Myocyte (in vitro differentiated cells): Measurements from ENCODE around the gene IGFN1. TPM values are rescaled to one million over a fixed set of nuclear protein-coding genes. Genes with fewer than 3 reads are reported as not detected.
"Not testable (repeated sequence)": the region's sequence is repeated elsewhere in the genome, so short reads cannot be mapped to it uniquely, and the experiment has no call there.

Experiments used
- DNase-seq: peaks from one replicate; pipeline ENCODE4 v3.0.0-alpha.2; 2012; ENCODE audit warnings: low read depth
- total RNA-seq: library from RNA; depleted of rRNA; stranded (reverse); fragments of >200 nt; gene quantifications from 2 replicates; pipeline ENCODE4 v1.2.3, GENCODE V29; 2014

IGFN1 gene
- total RNA-seq, 1 donor from 2014 or later = 0.29 TPM

- no peak for DNase-seq
Measured at GRCh38 chr1:201216395-201217085, 25.9 kb downstream of the IGFN1 start.

DNA sequence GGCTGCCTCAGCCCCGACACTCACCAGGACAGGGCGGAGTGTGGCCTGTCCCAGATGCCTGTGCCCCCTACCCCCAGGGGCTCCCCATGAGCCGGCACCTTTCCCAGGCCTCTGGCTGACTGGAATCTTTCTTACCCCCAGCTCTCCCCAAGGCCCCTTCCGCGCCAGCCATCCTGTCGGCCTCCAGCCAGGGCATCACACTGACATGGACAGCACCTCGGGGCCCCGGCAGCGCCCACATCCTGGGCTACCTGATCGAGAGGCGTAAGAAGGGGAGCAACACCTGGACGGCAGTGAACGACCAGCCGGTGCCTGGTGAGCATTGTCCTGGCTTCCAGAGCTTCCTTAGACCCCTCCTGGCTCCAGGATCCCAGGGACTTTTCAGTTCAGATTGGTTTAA, 26.5 kb downstream of the IGFN1 start:
- DNase-seq = no peak

- no peak for DNase-seq
Measured at GRCh38 chr1:201217851-201218250, 27.2 kb downstream of the IGFN1 start.

DNA sequence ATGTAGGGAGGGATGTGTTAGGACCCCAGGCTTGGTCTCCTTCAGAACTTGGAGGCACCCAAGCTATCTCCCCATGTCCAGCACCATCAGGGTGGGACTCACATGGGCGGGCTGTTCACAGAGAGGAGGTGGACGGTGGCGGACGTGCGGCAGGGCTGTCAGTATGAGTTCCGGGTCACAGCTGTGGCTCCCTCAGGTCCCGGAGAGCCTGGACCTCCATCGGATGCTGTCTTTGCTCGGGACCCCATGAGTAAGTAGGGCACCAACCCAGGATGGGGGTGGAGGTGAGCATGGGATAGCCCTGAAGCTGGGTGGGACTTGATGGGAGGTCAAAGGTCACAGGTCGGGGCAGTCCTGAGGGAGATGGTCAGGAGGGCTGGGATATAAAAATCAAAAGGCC, 27.8 kb downstream of the IGFN1 start:
- no peak for DNase-seq

DNA sequence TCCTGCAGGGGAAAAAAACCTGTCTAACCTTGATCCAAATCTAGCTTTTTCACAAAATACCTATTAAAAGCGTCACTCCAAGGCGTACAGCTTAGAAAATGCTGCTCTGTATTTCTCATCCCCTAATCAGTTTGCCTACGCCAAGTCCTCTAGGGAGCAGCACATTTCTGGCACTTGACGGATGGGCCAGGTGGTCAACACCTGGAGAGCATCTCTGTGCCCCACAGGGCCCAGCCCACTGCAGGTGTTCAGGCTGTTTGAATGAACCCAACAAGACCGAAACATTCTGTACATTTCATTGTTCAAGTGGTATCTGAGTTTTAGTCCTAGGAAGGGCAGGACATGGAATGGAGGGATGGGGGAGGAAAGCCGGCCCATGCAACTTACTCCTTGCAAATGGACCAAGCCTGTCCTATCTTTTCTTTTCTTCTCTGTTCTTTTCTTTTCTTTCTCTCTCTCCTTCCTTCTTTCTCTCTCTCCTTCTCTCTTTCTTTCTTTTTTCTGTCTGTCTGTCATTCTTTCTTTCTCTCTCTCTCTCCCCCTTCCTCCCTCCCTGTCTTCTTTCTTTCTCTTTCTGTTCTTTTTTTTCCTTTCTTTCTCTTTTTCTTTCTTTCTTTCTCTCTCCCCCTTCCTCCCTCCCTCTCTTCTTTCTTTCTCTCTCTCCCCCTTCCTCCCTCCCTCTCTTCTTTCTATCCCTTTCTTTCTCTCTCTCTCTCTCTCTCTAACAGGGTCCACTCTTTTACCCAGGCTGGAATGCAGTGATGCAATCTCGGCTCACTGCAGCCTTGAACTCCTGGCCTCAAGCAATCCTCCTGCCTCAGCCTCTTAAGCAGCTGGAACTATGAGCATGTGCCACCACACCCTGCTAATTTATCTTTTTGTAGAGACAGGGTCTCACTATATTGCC, 29.1 kb downstream of the IGFN1 start:
- DNase-seq = no peak

DNA sequence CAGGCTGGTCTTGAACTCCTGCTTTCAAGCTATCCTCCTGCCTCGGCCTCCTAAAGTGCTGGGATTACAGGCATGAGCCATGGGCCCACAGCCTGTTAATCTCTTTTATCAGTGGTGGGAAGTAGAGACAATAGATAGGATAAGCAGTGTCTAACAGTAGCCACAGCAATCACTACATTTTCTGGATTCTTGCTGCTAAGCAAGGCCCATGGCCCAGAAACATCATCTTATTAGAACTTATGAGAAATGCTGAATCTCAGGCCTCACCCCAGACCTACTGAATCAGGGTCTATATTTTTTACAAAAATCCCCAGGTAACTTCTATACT, 29.7 kb downstream of the IGFN1 start:
- DNase-seq = no peak

- DNase-seq = no peak
Measured at GRCh38 chr1:201221201-201221846, 30.7 kb downstream of the IGFN1 start.

- no peak for DNase-seq
Measured at GRCh38 chr1:201222125-201222524, 31.5 kb downstream of the IGFN1 start.

DNA sequence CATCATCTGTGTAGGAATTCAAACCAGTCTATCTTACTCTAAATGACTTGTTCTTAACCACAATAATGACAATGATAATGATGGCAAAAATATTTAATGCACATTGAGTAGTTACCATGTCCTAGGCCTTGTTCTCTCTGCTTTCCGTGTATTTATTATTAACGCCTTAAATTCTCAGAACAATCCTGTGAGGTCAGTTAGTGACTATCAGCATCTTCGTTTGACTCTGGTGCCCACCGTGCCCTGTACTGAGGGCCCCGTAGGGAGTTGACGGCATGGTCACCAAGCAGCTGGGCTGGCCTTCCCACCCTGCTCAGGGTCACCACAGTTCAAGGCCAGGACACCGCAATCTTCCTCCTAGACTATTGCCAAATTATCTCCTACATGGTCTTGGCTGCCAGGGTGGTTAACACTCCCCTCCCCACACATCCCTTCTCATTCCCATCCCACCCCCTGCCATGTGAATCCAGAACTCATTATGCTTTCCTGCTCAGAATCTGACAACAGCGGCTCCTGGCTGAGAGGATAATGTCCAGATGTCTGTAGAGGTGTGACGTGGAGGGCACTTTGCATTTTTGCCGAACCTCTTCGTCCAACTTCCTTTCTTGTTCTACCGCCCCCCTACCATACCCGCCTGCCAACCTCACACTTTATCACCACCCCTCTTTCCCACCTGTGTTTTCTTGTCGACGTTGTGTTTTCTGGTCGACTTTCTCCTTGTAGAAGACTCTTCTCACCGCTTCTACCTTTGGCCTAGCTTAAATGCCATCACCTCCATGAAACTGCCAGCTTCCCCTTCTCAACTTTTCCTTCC, 33.4 kb downstream of the IGFN1 start:
- no peak for DNase-seq

GRCh38 chr1:201224666-201225370, 34.2 kb downstream of the IGFN1 start:
- peak; percentile 35 for DNase-seq

- no peak for DNase-seq
Measured at GRCh38 chr1:201226178-201226514, 35.5 kb downstream of the IGFN1 start.

- no peak for DNase-seq
Measured at GRCh38 chr1:201226859-201227488, 36.4 kb downstream of the IGFN1 start.

DNA sequence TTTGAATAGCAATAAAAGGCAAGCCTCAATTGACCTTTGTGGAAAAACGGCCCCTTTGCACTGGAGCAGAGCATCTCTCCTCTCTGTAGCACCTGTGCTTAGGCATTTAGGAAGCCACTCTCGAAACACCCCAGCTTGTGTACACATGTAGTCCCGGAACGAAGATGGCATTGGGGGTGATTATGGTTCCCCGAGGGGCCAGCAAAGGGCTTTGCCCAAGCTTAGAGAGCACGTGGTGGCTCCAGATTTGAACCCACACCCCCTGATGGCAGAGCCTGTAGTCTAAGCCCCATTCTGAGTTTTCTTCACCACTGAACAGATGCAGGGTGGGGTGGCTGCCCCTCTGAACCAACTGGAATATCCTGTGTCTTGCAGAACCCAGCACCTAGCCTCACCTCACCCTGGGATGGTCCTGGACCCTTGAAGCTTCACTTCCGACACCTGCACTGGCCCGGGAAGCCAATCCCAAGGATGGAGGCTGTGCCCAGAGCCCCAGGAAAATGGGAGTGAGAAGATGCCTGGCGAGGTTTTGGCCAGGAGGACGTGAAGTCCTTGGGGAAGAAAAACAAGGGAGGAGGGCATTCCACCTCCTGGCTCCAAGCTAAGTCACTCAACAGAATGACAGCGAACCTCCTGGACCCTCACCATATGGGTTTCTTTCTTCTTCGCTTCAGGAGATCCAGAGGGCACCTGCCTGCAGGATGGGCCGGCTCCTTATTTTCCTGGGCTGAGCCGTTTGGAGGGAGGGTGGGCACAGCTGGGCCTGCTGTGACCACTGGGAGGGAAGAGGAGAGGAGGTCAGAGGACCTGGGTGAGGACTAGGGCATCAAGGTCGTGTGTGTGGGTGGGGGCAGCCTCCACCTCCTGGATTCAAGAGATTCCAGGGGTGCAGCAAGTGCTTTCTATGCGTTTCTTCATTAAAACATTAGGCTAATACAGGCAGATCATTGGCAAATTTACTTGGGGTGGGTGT, 37.7 kb downstream of the IGFN1 start:
- no peak for DNase-seq

DNA sequence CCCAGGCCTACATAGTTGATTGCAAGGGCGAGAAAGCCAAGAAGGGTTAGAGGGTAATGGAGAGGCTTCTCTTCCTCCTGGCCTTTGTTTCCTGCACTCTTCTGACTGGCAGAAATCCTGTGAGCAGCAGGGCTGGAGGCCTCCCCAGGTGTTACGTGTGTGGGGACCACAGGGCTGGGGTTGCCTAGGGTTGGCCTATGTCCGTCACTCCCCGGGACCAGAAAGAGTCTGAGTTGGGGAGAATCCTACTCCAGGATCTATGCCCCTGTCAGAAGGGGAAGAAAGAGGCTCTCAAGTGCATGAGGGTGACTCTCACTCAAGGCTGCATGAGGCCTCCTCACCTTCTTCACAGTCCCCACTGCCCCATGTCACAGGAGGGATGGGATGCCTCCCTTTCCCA, 38.5 kb downstream of the IGFN1 start:
- no peak for DNase-seq

DNA sequence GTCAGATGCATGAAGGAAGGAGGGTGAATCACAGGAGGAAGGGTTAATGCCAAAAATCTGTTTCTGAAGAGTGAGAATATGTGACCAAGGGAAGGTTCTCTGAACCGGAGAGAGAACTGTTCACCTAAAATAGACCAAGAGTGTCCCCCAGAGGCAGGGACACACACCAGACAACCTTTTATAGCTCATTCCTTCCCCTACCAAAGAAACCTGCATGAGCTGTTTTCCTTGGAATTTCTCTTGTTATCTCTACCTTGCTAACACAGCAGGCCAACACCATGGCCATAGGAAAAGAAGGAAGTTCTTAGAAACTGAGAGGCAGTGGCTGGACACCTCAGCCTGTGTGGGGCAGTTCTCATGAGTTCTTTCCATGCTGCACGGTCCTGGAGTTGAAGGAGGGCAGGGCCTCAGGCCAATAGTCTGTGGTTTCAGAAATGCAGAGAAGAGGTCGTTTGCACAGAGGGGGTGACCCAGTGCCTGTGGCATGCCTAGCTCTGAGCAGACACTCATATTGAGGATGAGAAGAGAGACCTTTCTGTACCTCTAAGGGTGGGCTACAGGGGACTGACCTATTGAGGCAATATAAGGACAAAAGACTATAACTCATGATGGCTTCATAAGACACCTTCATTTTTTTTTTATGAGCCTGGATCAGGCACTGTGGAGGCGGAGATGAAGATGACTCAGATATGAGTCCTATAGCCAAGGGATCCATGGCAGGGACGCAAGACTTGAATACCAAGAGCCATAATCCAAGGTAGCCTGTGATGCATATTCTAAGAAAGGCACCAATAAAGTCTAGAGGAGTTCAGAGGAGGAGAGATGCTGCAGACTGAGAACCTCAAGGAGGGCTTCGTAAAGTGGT, 39.4 kb downstream of the IGFN1 start:
- peak; percentile 39 for DNase-seq

- no peak for DNase-seq
Measured at GRCh38 chr1:201230676-201231075, 40.1 kb downstream of the IGFN1 start.

DNA sequence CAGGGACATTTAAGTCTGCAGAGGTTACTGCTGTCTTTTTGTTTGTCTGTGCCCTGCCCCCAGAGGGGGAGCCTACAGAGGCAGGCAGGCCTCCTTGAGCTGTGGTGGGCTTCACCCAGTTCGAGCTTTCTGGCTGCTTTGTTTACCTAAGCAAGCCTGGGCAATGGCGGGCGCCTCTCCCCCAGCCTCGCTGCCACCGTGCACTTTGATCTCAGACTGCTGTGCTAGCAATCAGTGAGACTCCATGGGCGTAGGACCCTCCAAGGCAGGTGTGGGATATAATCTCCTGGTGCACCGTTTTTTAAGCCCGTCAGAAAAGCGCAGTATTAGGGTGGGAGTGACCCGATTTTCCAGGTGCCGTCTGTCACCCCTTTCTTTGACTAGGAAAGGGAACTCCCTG, 49.0 kb downstream of the IGFN1 start:
- not testable (repeated sequence) for DNase-seq

DNA sequence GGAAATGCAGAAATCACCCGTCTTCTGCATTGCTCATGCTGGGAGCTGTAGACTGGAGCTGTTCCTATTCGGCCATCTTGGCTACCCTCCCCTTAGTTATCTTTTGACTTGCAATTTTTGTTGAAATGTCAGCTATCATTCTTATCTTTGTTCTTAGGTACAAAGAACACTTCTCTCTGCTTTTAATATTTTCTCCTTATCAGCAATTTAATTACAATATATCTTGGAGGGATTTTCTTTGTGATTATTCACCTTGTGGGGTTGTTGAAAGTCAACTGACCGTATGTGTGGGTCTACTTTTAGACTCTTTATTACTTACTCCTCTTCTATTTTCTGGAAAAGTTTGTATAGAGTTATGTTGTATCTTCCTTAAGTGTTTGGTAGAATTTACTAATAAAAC, 49.5 kb downstream of the IGFN1 start:
- DNase-seq = no peak
